H1 (cell line): ENCODE results near the gene HERC3. TPM values are rescaled to one million over a fixed set of nuclear protein-coding genes. Genes with fewer than 3 reads are reported as not detected.

Experiments used
- CTCF ChIA-PET: fragments of 300-600 bp; sonication (Branson Sonifier 250); formaldehyde crosslinking; loops from one replicate; lab custom pipeline; 2021; ENCODE audit not compliant: partially characterized antibody; lab: Charles Lee
- POLR2A ChIA-PET: fragments of 300-600 bp; sonication (Branson Sonifier 250); formaldehyde crosslinking; loops from one replicate; lab custom pipeline; 2021; ENCODE audit warnings: inconsistent platforms; ENCODE audit not compliant: partially characterized antibody; lab: Charles Lee
- DNase-seq, 2 experiments: peaks; one replicate each; pipeline versions ENCODE4 v3.0.0 to v3.0.0-alpha.2; 2010 to 2022; ENCODE audit warnings: low spot score in 2 of 2, low read depth in 1 of 2, mixed read lengths in 1 of 2
- FAIRE-seq: peaks from 2 replicates; lab custom pipeline; 2011; peaks lifted over from hg19 to GRCh38; lab: Jason Lieb, UNC
- H2AFZ ChIP-seq: 2 replicates; pipeline ENCODE4 v1.8.1; 2012; ENCODE audit warnings: low read length, inconsistent platforms
- H2AK5ac ChIP-seq: 2 replicates; pipeline ENCODE4 v1.6.1; 2013; ENCODE audit warnings: low read depth, low read length
- H2BK120ac ChIP-seq: replicated peaks from 2 replicates; pipeline ENCODE3; 2013; ENCODE audit warnings: low read depth, low read length, inconsistent platforms
- H2BK12ac ChIP-seq: 2 replicates; pipeline ENCODE4 v1.6.1; 2013; ENCODE audit warnings: low read depth, low read length
- H2BK15ac ChIP-seq: 2 replicates; pipeline ENCODE4 v1.6.1; 2013; ENCODE audit warnings: low read length
- H2BK20ac ChIP-seq: 2 replicates; pipeline ENCODE4 v1.6.1; 2013; ENCODE audit warnings: low read length
- H2BK5ac ChIP-seq: 2 replicates; pipeline ENCODE4 v1.6.1; 2013; ENCODE audit warnings: low read depth, low read length
- H3K14ac ChIP-seq: 2 replicates; pipeline ENCODE4 v1.6.1; 2013; ENCODE audit warnings: inconsistent platforms; ENCODE audit not compliant: insufficient read length
- H3K18ac ChIP-seq: 2 replicates; pipeline ENCODE4 v1.6.1; 2013; ENCODE audit warnings: low read length; ENCODE audit errors: extremely low read depth
- H3K23ac ChIP-seq: 2 replicates; pipeline ENCODE4 v1.6.1; 2013; ENCODE audit warnings: inconsistent platforms; ENCODE audit not compliant: insufficient read length
- H3K23me2 ChIP-seq: 2 replicates; pipeline ENCODE4 v1.6.1; 2013; ENCODE audit warnings: low read depth, low read length
- H3K27ac ChIP-seq: 2 replicates; pipeline ENCODE4 v1.6.1; 2011; ENCODE audit warnings: low read depth, low read length, inconsistent platforms
- H3K27me3 ChIP-seq, 4 experiments: replicated peaks in 1 of 4; 1 replicate in 1 of 4; 2 replicates in 3 of 4; pipeline versions ENCODE4 v1.6.1 to v1.8.1; 2011 to 2013; ENCODE audit warnings: low read length in 3 of 4, mild to moderate bottlenecking in 3 of 4, inconsistent platforms in 2 of 4, mixed read lengths in 2 of 4, moderate library complexity in 1 of 4; ENCODE audit not compliant: control insufficient read depth in 3 of 4, insufficient read depth in 3 of 4; ENCODE audit errors: extremely low read depth in 1 of 4
- H3K36me3 ChIP-seq, 4 experiments: 2 replicates each; pipeline versions ENCODE4 v1.6.1 to v1.8.1; 2011 to 2013; ENCODE audit warnings: mild to moderate bottlenecking in 4 of 4, low read length in 3 of 4, moderate library complexity in 2 of 4, control low read depth in 1 of 4, inconsistent platforms in 1 of 4; ENCODE audit not compliant: insufficient read depth in 4 of 4, control insufficient read depth in 2 of 4
- H3K4ac ChIP-seq: replicated peaks from 2 replicates; pipeline ENCODE3; 2013; ENCODE audit warnings: low read length, low read depth, mixed read lengths, inconsistent platforms; ENCODE audit not compliant: insufficient read length
- H3K4me1 ChIP-seq, 4 experiments: replicated peaks in 1 of 4; 1 replicate in 1 of 4; 2 replicates in 3 of 4; pipeline versions ENCODE4 v1.6.1 to v1.8.1; 2011 to 2013; ENCODE audit warnings: low read length in 3 of 4, inconsistent platforms in 2 of 4, mixed read lengths in 1 of 4; ENCODE audit not compliant: insufficient read depth in 4 of 4, control insufficient read depth in 3 of 4
- H3K4me2 ChIP-seq, 2 experiments: 2 replicates each; pipeline versions ENCODE4 v1.6.1 to v1.8.1; 2011 to 2013; ENCODE audit warnings: low read depth in 2 of 2, low read length in 2 of 2, control low read depth in 1 of 2, inconsistent platforms in 1 of 2, mild to moderate bottlenecking in 1 of 2; ENCODE audit not compliant: insufficient read depth in 1 of 2
- H3K4me3 ChIP-seq, 4 experiments: fragments of 200-600, 300-600 bp in 1 of 4; sonication (generic), shearing (Covaris generic), sonication (Bioruptor Twin) in 1 of 4; 2 replicates each; pipeline versions ENCODE4 v1.5.1 to v1.8.1; 2011 to 2016; ENCODE audit warnings: low read length in 4 of 4, low read depth in 3 of 4, control low read depth in 2 of 4, inconsistent platforms in 2 of 4, mild to moderate bottlenecking in 2 of 4, mixed read lengths in 1 of 4, moderate library complexity in 1 of 4; ENCODE audit not compliant: insufficient read depth in 2 of 4; ENCODE audit errors: extremely low read depth in 1 of 4
- H3K56ac ChIP-seq: replicated peaks from 2 replicates; pipeline ENCODE3; 2013; ENCODE audit warnings: low read depth, mild to moderate bottlenecking, mixed read lengths, low read length, inconsistent platforms; ENCODE audit not compliant: insufficient read length
- H3K79me1 ChIP-seq: 2 replicates; pipeline ENCODE4 v1.6.1; 2013; ENCODE audit warnings: low read depth, low read length, control low read depth
- H3K79me2 ChIP-seq, 2 experiments: 2 replicates each; pipeline versions ENCODE4 v1.6.1 to v1.8.1; 2012 to 2013; ENCODE audit warnings: low read length in 2 of 2, mild to moderate bottlenecking in 2 of 2, inconsistent platforms in 1 of 2; ENCODE audit not compliant: insufficient read depth in 2 of 2, control insufficient read depth in 1 of 2
- H3K9ac ChIP-seq, 4 experiments: replicated peaks in 1 of 4; 1 replicate in 1 of 4; 2 replicates in 3 of 4; pipeline versions ENCODE4 v1.6.1 to v1.8.1; 2011 to 2013; ENCODE audit warnings: low read depth in 3 of 4, low read length in 3 of 4, control low read depth in 2 of 4, mild to moderate bottlenecking in 2 of 4, moderate library complexity in 2 of 4, inconsistent platforms in 1 of 4; ENCODE audit errors: extremely low read depth in 1 of 4
- H3K9me3 ChIP-seq, 2 experiments: 2 replicates each; pipeline versions ENCODE4 v1.6.1 to v1.8.1; 2012 to 2013; ENCODE audit warnings: mild to moderate bottlenecking in 2 of 2, moderate library complexity in 2 of 2, control low read depth in 1 of 2, inconsistent platforms in 1 of 2, low read depth in 1 of 2, low read length in 1 of 2, mixed read lengths in 1 of 2; ENCODE audit not compliant: insufficient read depth in 2 of 2
- H4K20me1 ChIP-seq, 2 experiments: replicated peaks in 1 of 2; 2 replicates each; pipeline versions ENCODE3 to v1.8.1; 2011 to 2013; ENCODE audit warnings: inconsistent platforms in 2 of 2, low read length in 2 of 2, mild to moderate bottlenecking in 1 of 2; ENCODE audit not compliant: insufficient read depth in 2 of 2, control insufficient read depth in 1 of 2
- H4K5ac ChIP-seq: 2 replicates; pipeline ENCODE4 v1.6.1; 2013; ENCODE audit warnings: low read length, low read depth, mixed read lengths, inconsistent platforms; ENCODE audit not compliant: insufficient read length
- H4K8ac ChIP-seq: 2 replicates; pipeline ENCODE4 v1.8.0; 2013; ENCODE audit warnings: mild to moderate bottlenecking, moderate library complexity, low read length, inconsistent platforms; ENCODE audit not compliant: insufficient read depth; ENCODE audit errors: extremely low read depth
- H4K91ac ChIP-seq: replicated peaks from 2 replicates; pipeline ENCODE3; 2013; ENCODE audit warnings: low read length, mixed read lengths, inconsistent platforms; ENCODE audit not compliant: insufficient read length
- CHD2 ChIP-seq: IDR thresholded peaks from 2 replicates; pipeline ENCODE4 v1.6.1; 2012; ENCODE audit warnings: low read length, improper control_type of control experiment
- CTBP2 ChIP-seq: IDR thresholded peaks from 2 replicates; pipeline ENCODE4 v1.7.0; 2011; ENCODE audit warnings: borderline replicate concordance, mild to moderate bottlenecking, moderate library complexity, mixed read lengths, low read length; ENCODE audit not compliant: insufficient read depth, insufficient read length
- FOSL1 ChIP-seq: IDR thresholded peaks from 2 replicates; pipeline ENCODE4 v1.6.1; 2011; ENCODE audit warnings: mild to moderate bottlenecking, low read depth, low read length, moderate library complexity; ENCODE audit not compliant: insufficient read depth
- GABPA ChIP-seq: IDR thresholded peaks from 2 replicates; pipeline ENCODE4 v1.6.1; 2011; ENCODE audit warnings: mild to moderate bottlenecking, low read length, moderate library complexity, borderline replicate concordance; ENCODE audit not compliant: insufficient read depth
- HDAC6 ChIP-seq: IDR thresholded peaks from one replicate; pipeline ENCODE4 v1.7.1; 2012; ENCODE audit warnings: low read depth, mild to moderate bottlenecking, inconsistent platforms, low read length, moderate library complexity
- JUND ChIP-seq: IDR thresholded peaks from 2 replicates; pipeline ENCODE4 v1.6.1; 2011; ENCODE audit warnings: mild to moderate bottlenecking, improper control_type of control experiment, low read length
- RAD21 ChIP-seq, 2 experiments: IDR thresholded peaks in 1 of 2; conservative IDR thresholded peaks in 1 of 2; 2 replicates each; pipeline ENCODE4 v1.6.1; 2011; ENCODE audit warnings: low read depth in 2 of 2, low read length in 2 of 2, improper control_type of control experiment in 1 of 2, inconsistent platforms in 1 of 2, mild to moderate bottlenecking in 1 of 2, moderate library complexity in 1 of 2
- RXRA ChIP-seq: IDR thresholded peaks from 2 replicates; pipeline ENCODE4 v1.6.1; 2011; ENCODE audit warnings: low read depth, mild to moderate bottlenecking, low read length, moderate library complexity; ENCODE audit not compliant: insufficient read depth
- SP1 ChIP-seq: IDR thresholded peaks from 2 replicates; pipeline ENCODE4 v1.6.1; 2011; ENCODE audit warnings: low read depth, low read length
- SRF ChIP-seq: IDR thresholded peaks from 2 replicates; pipeline ENCODE4 v1.6.1; 2011; ENCODE audit warnings: mild to moderate bottlenecking, low read depth, low read length, moderate library complexity
- TEAD4 ChIP-seq: IDR thresholded peaks from 2 replicates; pipeline ENCODE4 v1.6.1; 2012; ENCODE audit warnings: low read depth, low read length, inconsistent platforms, mixed read lengths
- WGBS, 2 experiments: shearing (Covaris generic) in 1 of 2; methylation state at CpG; one replicate each; pipeline versions ENCODE4 v1.1.6 to v1.1.7; 2013 to 2015; ENCODE audit warnings: low lambda C conversion rate in 2 of 2, mixed read lengths in 2 of 2, inconsistent platforms in 1 of 2, low coverage in 1 of 2, missing lambda C conversion rate in 1 of 2; ENCODE audit not compliant: insufficient replicate concordance in 2 of 2, insufficient coverage in 1 of 2, insufficient read length in 1 of 2; ENCODE audit errors: extremely low coverage in 1 of 2, missing lambda C conversion rate in 1 of 2; 5-methylcytosine and 5-hydroxymethylcytosine counted together
- polyA plus RNA-seq, 7 experiments: library from polyadenylated mRNA; depleted of rRNA in 3 of 7; stranded (reverse) in 5 of 7; unstranded in 2 of 7; fragments of >200 nt in 5 of 7; fragments of 200-250 nt in 2 of 7; gene quantifications; 1 replicate in 5 of 7; 2 replicates in 1 of 7; 4 replicates in 1 of 7; pipeline versions ENCODE4 v1.2.1 to v1.2.3, GENCODE V29; 2011 to 2013; ENCODE audit warnings: missing spikeins in 2 of 7, mixed read lengths in 2 of 7
- total RNA-seq: library from RNA; stranded (reverse); fragmentation: NEBNext Ultra II Directional; extraction: Animal tissue kit (Norgen Biotek cat#: 25700); gene quantifications from 2 replicates; pipeline ENCODE4 v1.2.1, GENCODE V29; 2021
- TF ChIP-seq, protein P1 (sequence below): IDR thresholded peaks from 2 replicates; pipeline ENCODE4 v1.6.1; 2011; ENCODE audit warnings: low read depth, mild to moderate bottlenecking, low read length; ENCODE audit not compliant: insufficient read depth

HERC3 gene
- total and polyA plus RNA-seq, 2 of the 8 experiments (the other 6 are each of a cell fraction or from before 2014, with no cell fraction given): 1.4 to 5.7 TPM

DNA sequence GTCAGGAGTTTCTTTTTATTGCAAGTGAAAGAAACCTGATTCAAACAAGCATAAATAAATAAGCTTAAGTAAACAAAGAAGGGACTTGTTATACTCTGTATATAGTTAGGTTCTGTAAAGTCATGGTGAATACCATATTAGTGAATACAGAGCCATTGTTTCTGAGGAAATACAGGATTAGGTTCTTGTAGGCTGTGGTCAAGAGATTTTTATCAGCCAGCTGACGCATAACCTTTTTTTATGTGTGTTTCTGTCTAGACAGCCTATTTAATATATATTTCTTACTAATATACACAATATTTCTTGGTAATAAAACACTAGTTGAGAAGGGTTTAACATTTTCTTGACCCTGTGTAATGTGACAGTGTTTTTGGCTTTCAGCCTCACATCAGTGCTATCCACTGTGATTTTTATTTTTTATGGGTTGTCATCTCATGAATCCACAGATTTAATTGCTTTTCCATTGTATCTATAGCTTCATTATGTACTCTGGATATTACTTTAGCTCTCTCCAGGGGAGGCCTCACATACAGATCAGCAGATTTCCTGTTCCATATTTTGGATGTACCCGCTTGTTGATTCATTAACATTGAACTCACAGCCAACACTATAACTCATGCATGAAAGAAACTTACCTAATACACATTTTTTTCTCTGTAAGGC lies 8.0 kb downstream of the HERC3 start:
- Histone ChIP-seq H2AFZ (no peak overlapping the region), H4K91ac (no peak overlapping the region), H3K4me2 (no peak overlapping the region), H3K14ac (no peak overlapping the region), H3K27ac (no peak overlapping the region), H2BK15ac (no peak overlapping the region), H2BK5ac (no peak overlapping the region), H3K9ac (no peak overlapping the region), H3K79me1 (no peaks in the 10 kb centered on the region), H2AK5ac (no peak overlapping the region), H3K4me1 (peaks cover 2 to 12% (median 9%) of the 10 kb centered on the region in 4 experiments; a peak in 6 of 7 replicates), H3K4ac (no peak overlapping the region), H4K5ac (no peak overlapping the region), H3K27me3 (no peaks in the 10 kb centered on the region), H3K18ac (no peak overlapping the region), H2BK120ac (no peak overlapping the region), H3K36me3 (no peaks in the 10 kb centered on the region), H4K8ac (no peak overlapping the region), H3K9me3 (no peaks in the 10 kb centered on the region), H3K23me2 (no peaks in the 10 kb centered on the region), H3K56ac (no peak overlapping the region), H2BK20ac (no peak overlapping the region), H3K79me2 (no peaks in the 10 kb centered on the region), H3K4me3 (no peak overlapping the region), H3K23ac (no peak overlapping the region), H4K20me1 (no peaks in the 10 kb centered on the region), H2BK12ac (no peak overlapping the region)
- FAIRE-seq: no peak
- ChIA-PET CTCF (interaction anchor here (1.0 to 2.0 kb wide), 7 partner anchors 8 to 231 kb away, joined by 3 to 5 read pairs (median 3); partner anchors contain the start of genes HERC3 and HERC5), POLR2A (interaction anchor here (0.6 to 0.9 kb wide), 3 partner anchors 9 to 199 kb away, joined by 3 to 5 read pairs (median 4); no protein-coding TSS in a partner anchor)
- no peak for DNase-seq
- WGBS, 2 experiments: 96% methylated on average over 2 of the region's 2 CpGs; no CpG with 5 or more reads in 1 of the 2 experiments
- TF ChIP-seq SRF (no peak), RAD21 (IDR thresholded peaks at IDR 0.05 in 1 of 2, conservative IDR thresholded peaks at IDR 0.05 in 1 of 2; ENCODE audit: low read depth in 2 of 2, low read length in 2 of 2) (no peak), FOSL1 (no peak), JUND (no peak), RXRA (no peak), CHD2 (no peak), TEAD4 (no peak), SP1 (no peak), GABPA (no peak), HDAC6 (no peak), CTBP2 (no peak)
- TF ChIP-seq, protein P1, sequence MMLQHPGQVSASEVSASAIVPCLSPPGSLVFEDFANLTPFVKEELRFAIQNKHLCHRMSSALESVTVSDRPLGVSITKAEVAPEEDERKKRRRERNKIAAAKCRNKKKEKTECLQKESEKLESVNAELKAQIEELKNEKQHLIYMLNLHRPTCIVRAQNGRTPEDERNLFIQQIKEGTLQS: no peak
